ENCODE measurements around the gene VAC14. TPM values are rescaled to one million over a fixed set of nuclear protein-coding genes. Genes with fewer than 3 reads are reported as not detected.
"Not testable (repeated sequence)": the region's sequence is repeated elsewhere in the genome, so short reads cannot be mapped to it uniquely, and the experiment has no call there.

VAC14 gene
- 11.3 TPM for total RNA-seq (ENCODE audit: insufficient read depth, low replicate concordance)

GRCh38 chr16:70800781-70801480 lies at the start of gene VAC14:
VAC14 (minus strand) TSS chr16:70801158; CDS start chr16:70800900, 258 bp downstream.
- peak; percentile 84 for DNase-seq (ENCODE audit: low spot score)

GRCh38 chr16:70823498-70824118 lies 22.6 kb upstream of the VAC14 start:
- DNase-seq (ENCODE audit: low spot score) = not testable (repeated sequence)

GRCh38 chr16:70822734-70823133 lies 21.8 kb upstream of the VAC14 start:
- DNase-seq (ENCODE audit: low spot score) = not testable (repeated sequence)

- not testable (repeated sequence) for DNase-seq (ENCODE audit: low spot score)
Measured at GRCh38 chr16:70818088-70818487, 17.1 kb upstream of the VAC14 start.

- no peak for DNase-seq (ENCODE audit: low spot score)
Measured at GRCh38 chr16:70809392-70810060, 8.6 kb upstream of the VAC14 start.

GRCh38 chr16:70808371-70808770 lies 7.4 kb upstream of the VAC14 start:
- DNase-seq (ENCODE audit: low spot score) = no peak

- DNase-seq (ENCODE audit: low spot score) = no peak
Measured at GRCh38 chr16:70805787-70806186, 4.8 kb upstream of the VAC14 start.

- DNase-seq (ENCODE audit: low spot score) = no peak
Measured at GRCh38 chr16:70805380-70805779, 4.4 kb upstream of the VAC14 start.

GRCh38 chr16:70804734-70805169 lies 3.8 kb upstream of the VAC14 start:
- no peak for DNase-seq (ENCODE audit: low spot score)

GRCh38 chr16:70804153-70804733 lies 3.3 kb upstream of the VAC14 start:
- DNase-seq (ENCODE audit: low spot score) = no peak

GRCh38 chr16:70803319-70803718 lies 2.4 kb upstream of the VAC14 start:
- DNase-seq (ENCODE audit: low spot score) = no peak

- DNase-seq (ENCODE audit: low spot score) = no peak
Measured at GRCh38 chr16:70801611-70802010, 653 bp upstream of the VAC14 start.

- no peak for DNase-seq (ENCODE audit: low spot score)
Measured at GRCh38 chr16:70800311-70800710, 647 bp downstream of the VAC14 start.

- DNase-seq (ENCODE audit: low spot score) = no peak
Measured at GRCh38 chr16:70796301-70796700, 4.7 kb downstream of the VAC14 start.

GRCh38 chr16:70795296-70795912 lies 5.6 kb downstream of the VAC14 start:
- no peak for DNase-seq (ENCODE audit: low spot score)

GRCh38 chr16:70793851-70794502 lies 7.0 kb downstream of the VAC14 start:
- no peak for DNase-seq (ENCODE audit: low spot score)

GRCh38 chr16:70790815-70791214 lies 10.1 kb downstream of the VAC14 start:
- DNase-seq (ENCODE audit: low spot score) = no peak

GRCh38 chr16:70789595-70790447 lies 11.1 kb downstream of the VAC14 start:
- no peak for DNase-seq (ENCODE audit: low spot score)

GRCh38 chr16:70788668-70789594 lies 12.0 kb downstream of the VAC14 start:
- peak; percentile 67 for DNase-seq (ENCODE audit: low spot score)

Data from umbilical cord (tissue), 2 donors.